Measurements from ENCODE around the gene CRACR2B. TPM values are rescaled to one million over a fixed set of nuclear protein-coding genes. Genes with fewer than 3 reads are reported as not detected.

Gene CRACR2B
- total and polyA plus RNA-seq, 2 of the 8 experiments (the other 6 are each of a cell fraction or from before 2014, with no cell fraction given), result 18.2 to 26.4 TPM

DNA sequence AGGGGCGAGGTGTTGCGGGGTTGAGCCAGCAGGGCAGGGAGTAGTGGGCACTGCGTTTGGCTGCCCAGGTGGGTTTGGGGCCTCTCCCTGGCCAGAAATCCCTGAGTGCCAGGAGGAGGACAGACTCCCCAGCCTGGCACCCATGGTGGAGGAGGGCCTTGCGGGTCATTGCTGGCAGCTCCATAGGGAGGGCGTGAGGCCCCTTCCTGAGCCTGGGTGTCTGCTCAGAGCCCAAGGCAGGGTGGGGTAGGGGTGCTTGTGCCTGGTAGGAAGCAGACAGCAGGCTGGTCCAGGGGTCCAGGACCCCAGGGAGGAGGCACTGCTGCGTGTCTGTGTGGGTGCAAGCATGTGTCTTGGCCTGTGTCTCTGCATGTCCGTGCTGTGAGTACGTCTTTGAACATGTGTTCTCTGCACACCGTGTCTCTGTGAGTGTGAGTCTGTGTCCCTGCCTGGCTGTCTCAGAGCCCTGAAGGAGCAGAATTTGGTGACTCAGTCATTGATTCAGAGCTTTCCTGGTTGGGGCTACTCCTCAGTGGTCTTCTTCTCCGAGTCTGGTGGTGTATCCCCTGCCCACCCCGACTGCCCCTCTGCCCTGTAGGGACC is 18.9 kb downstream of the CRACR2B start (continued):
- TF ChIP-seq, protein P1, sequence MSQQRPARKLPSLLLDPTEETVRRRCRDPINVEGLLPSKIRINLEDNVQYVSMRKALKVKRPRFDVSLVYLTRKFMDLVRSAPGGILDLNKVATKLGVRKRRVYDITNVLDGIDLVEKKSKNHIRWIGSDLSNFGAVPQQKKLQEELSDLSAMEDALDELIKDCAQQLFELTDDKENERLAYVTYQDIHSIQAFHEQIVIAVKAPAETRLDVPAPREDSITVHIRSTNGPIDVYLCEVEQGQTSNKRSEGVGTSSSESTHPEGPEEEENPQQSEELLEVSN (IDR thresholded peaks at IDR 0.05), result no peak

All from H1 (cell line).